ENCODE data around the gene VIPR2.
"Not testable (repeated sequence)": the region's sequence is repeated elsewhere in the genome, so short reads cannot be mapped to it uniquely, and the experiment has no call there.

Gene VIPR2

GRCh38 chr7:159144758-159145489 lies at the start of gene VIPR2:
TSS of gene VIPR2 (minus strand) at chr7:159144867. CDS start at chr7:159144771, 96 bp downstream.
- H3K36me3 ChIP-seq (ENCODE audit: control insufficient read depth, insufficient read depth, low read length): no peaks in the 10 kb centered on the region
- H3K4me1 ChIP-seq (ENCODE audit: control insufficient read depth, insufficient read depth, low read length): peaks cover 23% of the 10 kb centered on the region
- H3K9me3 ChIP-seq (ENCODE audit: control insufficient read depth, insufficient read depth, low read length): no peaks in the 10 kb centered on the region
- peak within 1 kb of the TSS; percentile 65 for H3K4me3 ChIP-seq (ENCODE audit: low read depth, low read length)
- H3K27me3 ChIP-seq (ENCODE audit: control insufficient read depth, insufficient read depth, low read length): peaks cover 38% of the 10 kb centered on the region
- no peak within 1 kb of the TSS for H3K9ac ChIP-seq (ENCODE audit: low read depth, low read length)

GRCh38 chr7:159193543-159194090 lies 49.0 kb upstream of the VIPR2 start:
- no peaks in the 10 kb centered on the region for H3K27me3 ChIP-seq (ENCODE audit: control insufficient read depth, insufficient read depth, low read length)
- H3K9me3 ChIP-seq (ENCODE audit: control insufficient read depth, insufficient read depth, low read length): peaks cover 2% of the 10 kb centered on the region
- H3K4me1 ChIP-seq (ENCODE audit: control insufficient read depth, insufficient read depth, low read length): no peaks in the 10 kb centered on the region
- no peaks in the 10 kb centered on the region for H3K36me3 ChIP-seq (ENCODE audit: control insufficient read depth, insufficient read depth, low read length)
- H3K4me3 ChIP-seq (ENCODE audit: low read depth, low read length): no peak overlapping the region
- H3K9ac ChIP-seq (ENCODE audit: low read depth, low read length): no peak overlapping the region

- H3K4me3 ChIP-seq (ENCODE audit: low read depth, low read length): no peak overlapping the region
- no peaks in the 10 kb centered on the region for H3K9me3 ChIP-seq (ENCODE audit: control insufficient read depth, insufficient read depth, low read length)
- H3K9ac ChIP-seq (ENCODE audit: low read depth, low read length): no peak overlapping the region
- no peaks in the 10 kb centered on the region for H3K4me1 ChIP-seq (ENCODE audit: control insufficient read depth, insufficient read depth, low read length)
- H3K27me3 ChIP-seq (ENCODE audit: control insufficient read depth, insufficient read depth, low read length): no peaks in the 10 kb centered on the region
- H3K36me3 ChIP-seq (ENCODE audit: control insufficient read depth, insufficient read depth, low read length): no peaks in the 10 kb centered on the region
These were observed 48.2 kb upstream of the VIPR2 start for GRCh38 chr7:159192725-159193453.

DNA sequence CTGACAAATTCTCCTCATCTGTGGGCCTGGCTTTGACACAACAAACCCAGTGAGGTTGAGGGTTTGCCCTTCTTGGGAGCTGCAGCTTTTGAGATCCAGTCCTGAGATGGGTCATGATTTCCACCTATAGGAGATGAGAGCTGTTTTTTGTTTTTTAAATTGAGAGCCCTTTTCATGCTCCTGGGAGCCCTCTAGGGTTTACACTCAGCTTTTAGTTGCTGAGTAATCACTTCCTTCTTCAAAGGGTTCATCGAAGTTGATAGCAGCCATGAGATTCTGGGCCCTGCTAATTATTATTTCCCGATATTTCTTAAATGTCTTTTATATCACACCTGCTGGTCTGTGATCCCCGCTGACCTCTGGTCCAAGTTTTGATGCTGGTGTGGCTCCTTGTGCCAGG lies 47.3 kb upstream of the VIPR2 start:
- H3K4me3 ChIP-seq (ENCODE audit: low read depth, low read length): no peak overlapping the region
- H3K27me3 ChIP-seq (ENCODE audit: control insufficient read depth, insufficient read depth, low read length): no peaks in the 10 kb centered on the region
- no peaks in the 10 kb centered on the region for H3K9me3 ChIP-seq (ENCODE audit: control insufficient read depth, insufficient read depth, low read length)
- no peaks in the 10 kb centered on the region for H3K4me1 ChIP-seq (ENCODE audit: control insufficient read depth, insufficient read depth, low read length)
- no peak overlapping the region for H3K9ac ChIP-seq (ENCODE audit: low read depth, low read length)
- no peaks in the 10 kb centered on the region for H3K36me3 ChIP-seq (ENCODE audit: control insufficient read depth, insufficient read depth, low read length)

- Histone ChIP-seq H3K36me3 (ENCODE audit: control insufficient read depth, insufficient read depth, low read length) (no peaks in the 10 kb centered on the region), H3K9ac (ENCODE audit: low read depth, low read length) (no peak overlapping the region), H3K4me1 (ENCODE audit: control insufficient read depth, insufficient read depth, low read length) (no peaks in the 10 kb centered on the region), H3K4me3 (ENCODE audit: low read depth, low read length) (no peak overlapping the region), H3K27me3 (ENCODE audit: control insufficient read depth, insufficient read depth, low read length) (no peaks in the 10 kb centered on the region), H3K9me3 (ENCODE audit: control insufficient read depth, insufficient read depth, low read length) (no peaks in the 10 kb centered on the region)
These were observed 46.6 kb upstream of the VIPR2 start for GRCh38 chr7:159191236-159191635.

DNA sequence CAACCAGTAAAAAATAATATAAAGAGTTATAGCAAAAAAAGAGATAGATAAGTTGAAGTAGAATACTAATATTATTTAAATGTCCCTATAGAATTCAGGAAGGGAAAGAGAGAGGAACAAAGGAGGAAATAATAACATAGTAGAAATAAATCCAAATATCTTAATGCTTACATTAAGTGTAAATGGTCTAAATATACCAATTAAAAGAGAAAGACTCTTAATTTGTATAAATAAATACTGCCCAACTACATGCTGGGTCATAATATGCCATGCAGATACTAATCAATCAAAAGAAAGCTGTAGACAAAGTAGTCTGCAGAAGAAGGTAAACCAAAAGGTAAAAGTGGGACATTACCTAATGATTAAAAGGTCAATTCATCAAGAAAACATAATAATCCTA lies 43.3 kb upstream of the VIPR2 start:
- H3K4me3 ChIP-seq (ENCODE audit: low read depth, low read length): no peak overlapping the region
- H3K36me3 ChIP-seq (ENCODE audit: control insufficient read depth, insufficient read depth, low read length): no peaks in the 10 kb centered on the region
- H3K27me3 ChIP-seq (ENCODE audit: control insufficient read depth, insufficient read depth, low read length): no peaks in the 10 kb centered on the region
- H3K9ac ChIP-seq (ENCODE audit: low read depth, low read length): no peak overlapping the region
- H3K9me3 ChIP-seq (ENCODE audit: control insufficient read depth, insufficient read depth, low read length): peaks cover 7% of the 10 kb centered on the region
- no peaks in the 10 kb centered on the region for H3K4me1 ChIP-seq (ENCODE audit: control insufficient read depth, insufficient read depth, low read length)

DNA sequence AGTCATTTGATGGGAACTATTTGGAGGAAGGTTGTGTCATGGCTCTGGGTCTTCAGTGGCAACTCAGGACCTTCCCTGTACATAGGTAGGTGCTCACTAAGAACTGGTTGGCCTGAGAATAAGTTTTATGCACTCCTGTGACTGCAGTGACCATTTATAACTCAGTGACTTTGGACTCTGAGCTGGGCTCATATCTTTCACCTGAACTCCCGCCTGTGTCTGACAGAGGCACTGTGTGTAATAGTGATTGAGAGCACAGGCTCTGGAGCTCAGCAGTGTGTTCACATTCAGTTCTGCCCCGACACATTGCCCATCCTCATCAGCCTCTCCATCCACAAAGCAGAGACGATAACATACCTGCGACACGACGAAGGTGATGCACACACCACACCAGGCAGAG lies 34.6 kb upstream of the VIPR2 start:
- Histone ChIP-seq H3K4me3 (ENCODE audit: low read depth, low read length) (no peak overlapping the region), H3K9ac (ENCODE audit: low read depth, low read length) (no peak overlapping the region), H3K4me1 (ENCODE audit: control insufficient read depth, insufficient read depth, low read length) (no peaks in the 10 kb centered on the region), H3K27me3 (ENCODE audit: control insufficient read depth, insufficient read depth, low read length) (no peaks in the 10 kb centered on the region), H3K9me3 (ENCODE audit: control insufficient read depth, insufficient read depth, low read length) (peaks cover 8% of the 10 kb centered on the region), H3K36me3 (ENCODE audit: control insufficient read depth, insufficient read depth, low read length) (no peaks in the 10 kb centered on the region)

DNA sequence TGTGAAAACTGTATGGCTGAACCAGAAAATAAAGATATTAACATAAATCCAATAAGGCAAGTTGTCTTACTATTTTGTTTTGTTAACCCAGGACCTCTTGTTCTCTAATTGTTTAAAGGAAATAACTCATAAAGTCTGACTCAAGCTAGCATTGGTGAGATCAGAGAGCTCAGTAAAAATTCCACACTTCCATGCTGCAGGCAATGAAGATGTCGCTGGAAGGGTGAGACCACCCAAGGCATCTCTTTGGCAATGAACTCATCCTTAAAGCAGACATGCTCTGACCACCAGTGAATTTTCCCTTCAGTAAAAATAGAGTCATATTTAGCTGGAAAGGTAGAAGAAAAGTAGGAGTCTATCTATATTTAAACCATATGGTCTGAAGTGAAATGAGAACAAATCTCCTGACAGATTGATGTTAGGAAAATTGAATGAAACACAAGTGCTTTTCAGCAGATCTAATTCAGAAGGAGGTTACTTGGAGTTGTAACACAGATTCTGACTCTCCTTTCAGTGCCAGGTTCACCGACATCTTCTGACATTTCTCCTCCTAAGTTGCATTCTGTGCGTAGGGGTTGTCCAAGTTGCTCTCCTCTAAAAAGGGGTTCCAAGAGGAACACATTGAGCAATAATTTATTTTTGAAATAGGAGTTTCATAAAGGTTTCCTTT lies 32.8 kb upstream of the VIPR2 start:
- Histone ChIP-seq H3K4me1 (ENCODE audit: control insufficient read depth, insufficient read depth, low read length) (no peaks in the 10 kb centered on the region), H3K9ac (ENCODE audit: low read depth, low read length) (no peak overlapping the region), H3K9me3 (ENCODE audit: control insufficient read depth, insufficient read depth, low read length) (peaks cover 7% of the 10 kb centered on the region), H3K27me3 (ENCODE audit: control insufficient read depth, insufficient read depth, low read length) (no peaks in the 10 kb centered on the region), H3K4me3 (ENCODE audit: low read depth, low read length) (no peak overlapping the region), H3K36me3 (ENCODE audit: control insufficient read depth, insufficient read depth, low read length) (no peaks in the 10 kb centered on the region)

DNA sequence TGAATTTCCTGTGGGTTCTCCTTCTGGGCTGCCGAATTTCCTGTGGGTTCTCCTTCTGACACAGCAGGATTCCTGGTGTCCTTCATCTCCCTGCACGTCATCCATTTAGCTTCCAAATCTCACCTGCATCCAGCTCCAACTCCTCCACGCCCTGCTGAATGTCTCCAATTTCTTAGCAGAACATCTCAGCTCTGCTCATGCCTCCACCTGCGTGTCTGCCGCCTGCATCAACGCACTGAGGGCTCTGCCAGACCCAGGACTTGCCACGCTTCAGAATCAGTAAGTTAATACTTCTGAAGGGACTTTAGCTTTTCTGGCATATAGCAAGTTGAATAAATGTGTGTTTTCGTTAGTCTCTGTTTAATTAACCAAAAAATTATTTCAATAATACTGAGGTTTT lies 31.1 kb upstream of the VIPR2 start:
- H3K36me3 ChIP-seq (ENCODE audit: control insufficient read depth, insufficient read depth, low read length): no peaks in the 10 kb centered on the region
- H3K9ac ChIP-seq (ENCODE audit: low read depth, low read length): no peak overlapping the region
- H3K27me3 ChIP-seq (ENCODE audit: control insufficient read depth, insufficient read depth, low read length): no peaks in the 10 kb centered on the region
- H3K9me3 ChIP-seq (ENCODE audit: control insufficient read depth, insufficient read depth, low read length): peaks cover 7% of the 10 kb centered on the region
- no peaks in the 10 kb centered on the region for H3K4me1 ChIP-seq (ENCODE audit: control insufficient read depth, insufficient read depth, low read length)
- no peak overlapping the region for H3K4me3 ChIP-seq (ENCODE audit: low read depth, low read length)

DNA sequence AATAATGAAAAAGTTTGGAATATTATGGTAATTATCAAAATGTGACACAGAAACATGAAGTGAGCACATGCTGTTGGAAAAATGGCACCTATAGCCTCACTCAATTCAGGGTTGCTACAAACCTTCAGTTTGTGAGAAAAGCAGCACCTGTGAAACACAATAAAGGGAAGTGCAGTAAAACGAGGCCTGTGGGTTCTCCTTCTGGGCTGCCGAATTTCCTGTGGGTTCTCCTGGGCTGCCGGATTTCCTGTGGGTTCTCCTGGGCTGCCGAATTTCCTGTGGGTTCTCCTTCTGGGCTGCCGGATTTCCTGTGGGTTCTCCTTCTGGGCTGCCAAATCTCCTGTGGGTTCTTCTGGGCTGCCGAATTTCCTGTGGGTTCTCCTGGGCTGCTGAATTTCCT lies 30.4 kb upstream of the VIPR2 start:
- H3K27me3 ChIP-seq (ENCODE audit: control insufficient read depth, insufficient read depth, low read length); H3K4me1 ChIP-seq (ENCODE audit: control insufficient read depth, insufficient read depth, low read length); H3K36me3 ChIP-seq (ENCODE audit: control insufficient read depth, insufficient read depth, low read length); H3K4me3 ChIP-seq (ENCODE audit: low read depth, low read length); H3K9ac ChIP-seq (ENCODE audit: low read depth, low read length); H3K9me3 ChIP-seq (ENCODE audit: control insufficient read depth, insufficient read depth, low read length): not testable (repeated sequence)

DNA sequence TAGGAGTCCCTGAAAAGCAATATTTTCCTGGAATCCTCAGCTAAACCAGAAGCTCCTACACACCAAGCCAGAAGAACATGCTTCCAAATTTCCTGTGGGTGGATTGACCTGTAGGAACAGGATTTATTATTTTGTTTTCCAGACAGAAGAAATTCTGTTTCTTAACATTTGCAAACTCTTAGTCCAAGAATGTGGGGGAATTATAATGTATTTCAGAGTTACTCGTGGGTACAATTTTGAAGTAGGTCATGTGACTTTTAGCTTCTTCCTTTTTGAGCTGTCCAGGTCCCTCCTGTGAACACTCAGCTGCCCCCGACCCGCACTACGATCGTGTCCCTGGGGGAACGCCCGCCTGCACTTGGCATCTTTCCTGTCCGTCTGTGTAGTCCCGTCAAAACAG lies 27.7 kb upstream of the VIPR2 start:
- Histone ChIP-seq H3K9ac (ENCODE audit: low read depth, low read length) (no peak overlapping the region), H3K4me1 (ENCODE audit: control insufficient read depth, insufficient read depth, low read length) (no peaks in the 10 kb centered on the region), H3K36me3 (ENCODE audit: control insufficient read depth, insufficient read depth, low read length) (no peaks in the 10 kb centered on the region), H3K27me3 (ENCODE audit: control insufficient read depth, insufficient read depth, low read length) (no peaks in the 10 kb centered on the region), H3K9me3 (ENCODE audit: control insufficient read depth, insufficient read depth, low read length) (peaks cover 11% of the 10 kb centered on the region), H3K4me3 (ENCODE audit: low read depth, low read length) (no peak overlapping the region)
